GF-D8 (cell line): ENCODE data around the gene IL31.
"Not testable (repeated sequence)": the region's sequence is repeated elsewhere in the genome, so short reads cannot be mapped to it uniquely, and the experiment has no call there.

ENCODE experiments used
- DNase-seq: peaks from one replicate; lab custom pipeline; 2025; lab: John Stamatoyannopoulos, UW

The IL31 gene

DNA sequence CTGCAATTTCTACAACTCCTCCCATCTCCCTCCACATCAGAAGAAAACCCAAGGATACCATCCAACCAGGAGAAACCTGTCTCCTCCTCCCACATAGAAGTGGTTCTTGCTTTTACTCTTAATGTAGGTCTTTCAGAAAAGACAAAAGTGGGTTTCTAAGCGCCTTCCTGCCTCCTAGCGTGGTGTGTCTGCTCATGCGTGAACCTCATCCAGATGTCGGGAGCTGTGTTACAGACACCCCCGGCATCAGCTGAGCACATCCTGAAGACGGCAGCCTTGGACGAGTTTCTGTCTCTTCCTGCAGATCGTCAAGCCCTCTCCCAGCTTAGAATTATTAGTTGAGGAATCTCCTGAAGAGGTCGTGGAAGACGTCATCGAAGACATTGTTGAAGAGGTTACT is 18.4 kb upstream of the IL31 start:
- DNase-seq, result no peak

- DNase-seq, result no peak
These were observed 17.0 kb upstream of the IL31 start for GRCh38 chr12:122190842-122191668.

DNA sequence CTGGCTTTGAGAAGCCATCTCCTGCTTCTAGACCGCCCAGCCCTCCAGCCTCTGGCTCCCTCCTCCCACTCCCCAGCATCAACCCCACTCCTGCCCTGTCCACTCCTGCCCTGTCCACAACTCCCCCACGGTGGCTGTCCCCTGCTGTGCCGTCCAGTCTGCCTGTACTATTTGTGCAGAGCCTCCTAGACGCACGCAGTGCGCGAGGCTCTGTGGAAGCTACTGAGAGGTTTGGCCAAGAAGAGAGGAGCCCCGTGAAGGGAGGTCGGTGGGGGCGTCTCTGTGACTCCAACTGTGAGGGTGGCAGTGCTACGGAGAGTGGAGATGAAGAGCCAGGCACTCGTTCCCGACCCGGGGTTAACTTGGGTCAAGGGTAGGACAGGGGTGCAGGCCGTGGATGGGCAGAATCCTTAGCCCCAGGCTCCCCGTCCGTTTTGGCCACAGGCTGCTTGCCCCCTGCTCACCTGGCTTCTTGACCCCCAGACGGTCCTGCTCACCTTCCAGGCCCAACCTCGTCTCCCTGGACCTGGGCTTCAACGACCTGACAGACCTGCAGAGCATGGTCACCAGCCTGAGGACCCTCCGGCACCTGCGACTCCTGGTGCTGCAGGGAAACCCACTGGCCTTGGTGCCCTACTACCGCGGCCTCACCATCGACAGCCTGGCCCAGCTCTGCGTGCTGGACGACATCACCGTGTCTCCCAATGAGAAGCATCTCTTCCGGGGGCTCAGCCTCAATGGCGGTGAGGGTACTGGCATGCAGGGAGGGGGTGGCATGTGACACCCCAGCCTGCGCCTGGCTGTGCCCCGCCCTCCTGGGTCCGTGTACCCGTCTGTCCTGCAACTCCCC is 15.8 kb upstream of the IL31 start:
- no peak for DNase-seq

- no peak for DNase-seq
These were observed 13.4 kb upstream of the IL31 start for GRCh38 chr12:122187466-122187865.

GRCh38 chr12:122185494-122186082 is 11.6 kb upstream of the IL31 start:
- no peak for DNase-seq

- no peak for DNase-seq
These were observed 11.1 kb upstream of the IL31 start for GRCh38 chr12:122185079-122185478.

- no peak for DNase-seq
These were observed 10.5 kb upstream of the IL31 start for GRCh38 chr12:122184517-122184916.

GRCh38 chr12:122183588-122183940 is 9.5 kb upstream of the IL31 start:
- no peak for DNase-seq

DNA sequence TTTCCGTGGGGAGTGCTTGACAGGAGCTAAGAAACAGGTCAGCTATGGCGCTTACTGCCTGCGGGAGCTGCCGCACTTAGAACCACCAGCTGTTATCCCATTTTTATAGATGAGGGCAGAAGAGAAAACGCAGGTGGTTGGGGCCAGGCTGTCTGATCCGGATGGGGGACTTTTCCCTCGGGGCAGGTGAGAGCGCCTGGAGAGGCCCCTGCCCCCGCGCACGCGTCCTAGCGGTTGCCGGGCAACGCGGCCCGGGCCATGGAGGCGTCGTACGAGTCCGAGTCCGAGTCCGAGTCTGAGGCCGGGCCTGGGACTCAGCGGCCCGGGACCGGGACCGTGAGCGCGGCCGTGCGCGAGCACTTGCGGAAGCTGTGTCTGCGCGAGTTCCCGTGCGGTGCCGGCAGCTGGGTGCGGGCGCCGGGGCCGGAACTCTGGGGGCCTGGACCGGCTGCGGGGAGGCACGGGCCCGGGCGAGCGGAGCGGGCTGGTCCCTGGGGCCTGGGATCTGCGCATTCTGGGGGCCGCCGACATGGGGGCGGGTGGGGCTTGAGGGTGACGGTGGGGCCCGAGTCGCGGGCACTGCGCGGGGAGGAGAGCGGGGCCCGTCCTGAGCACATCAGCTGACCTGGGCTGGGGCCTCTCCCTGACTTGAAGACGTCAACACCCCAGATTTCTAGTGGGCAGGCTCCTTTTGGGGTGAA is 9.0 kb upstream of the IL31 start, which contains the start of gene LRRC43:
Gene LRRC43, plus strand, starts transcription at position 237 of the 701 bp plus-strand sequence. Its CDS starts 22 bp downstream, at position 259.
- no peak for DNase-seq

GRCh38 chr12:122176473-122176872 is 2.5 kb upstream of the IL31 start:
- not testable (repeated sequence) for DNase-seq

GRCh38 chr12:122172262-122172939 is 1.6 kb downstream of the IL31 start:
- no peak for DNase-seq

DNA sequence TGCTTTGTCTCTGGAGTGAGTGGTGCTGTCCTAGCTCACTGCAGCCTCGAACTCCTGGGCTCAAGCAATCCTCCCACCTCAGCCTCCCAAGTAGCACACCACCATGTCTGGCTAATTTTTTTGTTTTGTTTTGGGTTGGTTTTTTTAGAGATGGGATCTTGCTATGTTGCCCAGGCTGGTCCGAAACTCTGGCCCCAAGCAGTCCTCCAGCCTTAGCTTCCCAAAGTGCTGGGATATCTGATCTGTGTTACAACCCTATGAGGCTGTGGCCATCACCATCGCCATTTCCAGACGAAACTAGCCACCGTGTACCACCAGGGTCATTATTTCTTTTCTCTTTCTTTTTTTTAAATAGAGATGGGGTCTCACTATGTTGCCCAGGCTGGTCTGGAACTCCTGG is 2.6 kb downstream of the IL31 start:
- DNase-seq, result no peak

- DNase-seq, result no peak
These were observed 5.5 kb downstream of the IL31 start for GRCh38 chr12:122168492-122168891.

GRCh38 chr12:122167356-122167925 is 6.6 kb downstream of the IL31 start:
- DNase-seq, result no peak

GRCh38 chr12:122166422-122167349 is 7.3 kb downstream of the IL31 start:
- no peak for DNase-seq

DNA sequence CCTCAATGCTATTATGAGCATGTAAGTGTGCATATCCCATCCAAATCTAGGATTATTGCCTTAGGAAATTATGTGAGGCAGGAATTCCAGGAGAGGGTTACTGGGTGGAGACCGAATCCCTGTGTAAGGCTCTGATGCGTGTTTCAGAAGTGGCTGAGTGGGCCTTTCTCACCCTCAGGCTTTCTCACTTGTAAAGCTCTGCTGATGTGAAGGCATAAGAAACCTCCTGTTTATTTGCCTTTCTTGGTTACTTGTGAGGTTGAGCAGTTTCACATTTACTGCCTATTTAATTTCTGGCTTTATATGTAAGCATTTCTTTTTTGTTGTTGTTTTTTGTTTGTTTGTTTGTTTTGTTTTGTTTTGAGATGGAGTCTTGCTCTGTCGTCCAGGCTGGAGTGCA is 11.0 kb downstream of the IL31 start:
- DNase-seq, result no peak

DNA sequence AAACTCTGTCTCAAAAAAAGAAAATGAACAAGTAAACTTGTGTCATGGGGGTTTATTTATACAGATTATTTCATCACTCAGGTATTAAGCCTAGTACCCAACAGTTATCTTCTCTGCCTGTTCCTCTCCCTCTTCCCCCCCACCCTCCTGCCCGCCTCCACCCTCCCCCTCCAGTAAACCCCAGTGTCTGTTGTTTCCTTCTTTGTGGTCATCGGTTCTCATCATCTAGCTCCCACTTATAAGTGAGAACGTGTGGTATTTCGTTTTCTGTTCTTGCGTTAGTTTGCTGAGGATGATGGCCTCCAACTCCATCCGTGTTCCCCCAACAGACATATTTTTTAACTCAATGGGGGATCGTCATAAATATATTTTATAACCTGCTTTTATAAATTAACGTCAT is 12.3 kb downstream of the IL31 start:
- DNase-seq, result no peak

DNA sequence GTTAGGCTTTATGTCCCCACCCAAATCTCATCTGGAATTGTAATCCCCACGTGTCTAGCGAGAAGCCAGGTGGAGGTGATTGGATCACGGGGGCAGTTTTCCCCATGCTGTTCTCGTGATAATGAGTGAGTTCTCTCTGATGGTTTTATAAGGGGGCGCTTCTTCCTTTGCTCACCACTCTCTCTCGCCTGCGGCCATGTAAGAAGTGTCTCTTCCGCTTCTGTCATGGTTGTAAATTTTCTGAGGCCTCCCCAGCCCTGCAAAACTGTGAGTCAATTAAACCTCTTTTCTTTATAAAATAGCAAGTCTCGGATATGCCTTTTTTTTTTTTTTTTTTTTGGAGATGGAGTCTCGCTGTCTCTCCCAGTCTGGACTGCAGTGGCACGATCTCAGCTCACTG is 13.3 kb downstream of the IL31 start:
- no peak for DNase-seq

DNA sequence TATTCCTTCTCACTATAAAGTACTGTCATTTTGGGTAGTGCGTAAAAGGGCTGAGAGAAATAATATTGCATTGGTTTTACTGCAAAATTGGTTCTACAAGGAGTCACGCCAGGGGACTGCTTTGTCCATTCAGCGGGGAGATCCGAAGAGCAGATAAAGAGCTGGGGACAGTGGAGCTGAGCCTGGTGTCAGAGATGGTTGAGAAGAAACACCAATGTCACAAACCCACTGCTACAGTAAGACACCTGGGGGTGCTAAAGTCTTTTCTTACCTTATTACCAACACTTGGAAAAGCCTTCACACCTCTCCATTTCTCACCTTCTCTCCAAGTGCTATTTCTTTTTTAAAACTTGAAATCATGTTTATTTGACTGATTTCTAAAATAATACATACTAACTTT is 14.1 kb downstream of the IL31 start:
- DNase-seq, result no peak

GRCh38 chr12:122158700-122159285 is 15.2 kb downstream of the IL31 start:
- no peak for DNase-seq
